A549 (cell line): ENCODE results near the gene ZBTB46.

Experiments used
- BCL3 ChIP-seq: fragments of >200 bp; sonication (Bioruptor Twin); formaldehyde crosslinking; IDR thresholded peaks from 3 replicates; pipeline ENCODE4 v1.6.1; 2016
- CHD4 ChIP-seq: fragments of 200-600 bp; sonication (generic); IDR thresholded peaks from 2 replicates; pipeline ENCODE4 v1.6.1; 2016; ENCODE audit warnings: antibody characterized with exemption, mild to moderate bottlenecking, borderline replicate concordance
- CTCF ChIP-seq: fragments of >200 bp; sonication (Bioruptor Twin); formaldehyde crosslinking; IDR thresholded peaks from 3 replicates; pipeline ENCODE4 v1.5.1; 2016
- ELK1 ChIP-seq: fragments of 150-350 bp; IDR thresholded peaks from 2 replicates; pipeline ENCODE4 v1.6.1; 2014; ENCODE audit warnings: low read depth, mild to moderate bottlenecking, low read length
- EP300 ChIP-seq, 2 experiments: fragments of >200 bp; sonication (Bioruptor Twin); formaldehyde crosslinking; IDR thresholded peaks; 2 replicates in 1 of 2; 3 replicates in 1 of 2; pipeline ENCODE4 v1.6.1; 2016 to 2017
- JUNB ChIP-seq: fragments of >200 bp; sonication (Bioruptor Twin); formaldehyde crosslinking; IDR thresholded peaks from 2 replicates; pipeline ENCODE4 v1.6.1; 2016
- KDM1A ChIP-seq: fragments of 200-600 bp; sonication (generic); IDR thresholded peaks from 2 replicates; pipeline ENCODE4 v1.6.1; 2016; ENCODE audit warnings: low read depth, mild to moderate bottlenecking
- NR3C1 ChIP-seq: fragments of >200 bp; sonication (Bioruptor Twin); formaldehyde crosslinking; IDR thresholded peaks from 3 replicates; pipeline ENCODE4 v1.6.1; 2017
- PHF8 ChIP-seq: fragments of 200-600 bp; sonication (generic); IDR thresholded peaks from 2 replicates; pipeline ENCODE4 v1.6.1; 2016; ENCODE audit warnings: low read depth, mild to moderate bottlenecking, antibody characterized with exemption, moderate library complexity, borderline replicate concordance
- POLR2A ChIP-seq: IDR thresholded peaks from 2 replicates; pipeline ENCODE4 v1.6.1; 2012; ENCODE audit warnings: mild to moderate bottlenecking, low read length
- RAD21 ChIP-seq, 2 experiments: fragments of >200 bp in 1 of 2; sonication (Bioruptor Twin) in 1 of 2; formaldehyde crosslinking in 1 of 2; IDR thresholded peaks in 1 of 2; conservative IDR thresholded peaks in 1 of 2; 2 replicates in 1 of 2; 3 replicates in 1 of 2; pipeline ENCODE4 v1.6.1; 2012 to 2018; ENCODE audit warnings: inconsistent platforms in 1 of 2
- RCOR1 ChIP-seq: fragments of 150-350 bp; IDR thresholded peaks from 2 replicates; pipeline ENCODE4 v1.6.1; 2014; ENCODE audit warnings: antibody characterized with exemption, low read length, low read depth
- TF ChIP-seq, protein P1 (sequence below): fragments of 450-650 bp; IDR thresholded peaks from 2 replicates; pipeline ENCODE4 v1.6.1; 2014; ENCODE audit warnings: antibody characterized with exemption
- TF ChIP-seq, protein P2 (sequence below): IDR thresholded peaks from 2 replicates; pipeline ENCODE4 v1.6.1; 2012

- TF ChIP-seq NR3C1 (no peak), CTCF (no peak), ELK1 (no peak), KDM1A (no peak), PHF8 (peak; percentile 83), EP300 (IDR thresholded peaks at IDR 0.05) (no peak), RAD21 (conservative IDR thresholded peaks at IDR 0.05 in 1 of 2, IDR thresholded peaks at IDR 0.05 in 1 of 2) (no peak), JUNB (no peak), POLR2A (peak; percentile 40), BCL3 (peak; percentile 57; the same call in 1 of the 3 replicates), CHD4 (no peak), RCOR1 (no peak)
- TF ChIP-seq, protein P1, sequence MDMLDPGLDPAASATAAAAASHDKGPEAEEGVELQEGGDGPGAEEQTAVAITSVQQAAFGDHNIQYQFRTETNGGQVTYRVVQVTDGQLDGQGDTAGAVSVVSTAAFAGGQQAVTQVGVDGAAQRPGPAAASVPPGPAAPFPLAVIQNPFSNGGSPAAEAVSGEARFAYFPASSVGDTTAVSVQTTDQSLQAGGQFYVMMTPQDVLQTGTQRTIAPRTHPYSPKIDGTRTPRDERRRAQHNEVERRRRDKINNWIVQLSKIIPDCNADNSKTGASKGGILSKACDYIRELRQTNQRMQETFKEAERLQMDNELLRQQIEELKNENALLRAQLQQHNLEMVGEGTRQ, result no peak
- TF ChIP-seq, protein P2, sequence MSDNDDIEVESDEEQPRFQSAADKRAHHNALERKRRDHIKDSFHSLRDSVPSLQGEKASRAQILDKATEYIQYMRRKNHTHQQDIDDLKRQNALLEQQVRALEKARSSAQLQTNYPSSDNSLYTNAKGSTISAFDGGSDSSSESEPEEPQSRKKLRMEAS, result peak; percentile 69
These were observed 123.3 kb downstream of the ZBTB46 start, which contains the start of the genes ARFRP1 and ZGPAT for GRCh38 chr20:63707558-63708300.
